IPS DF 6.9 (cell line): ENCODE measurements around the gene AFF3.
"Not testable (repeated sequence)": the region's sequence is repeated elsewhere in the genome, so short reads cannot be mapped to it uniquely, and the experiment has no call there.

Experiments
- DNase-seq: peaks from one replicate; pipeline ENCODE4 v3.0.0-alpha.2; 2013; ENCODE audit warnings: low read depth, low spot score
- H3K27ac ChIP-seq: one replicate; pipeline ENCODE4 v1.5.1; 2013; ENCODE audit warnings: low read length, control low read depth
- H3K27me3 ChIP-seq: 2 replicates; pipeline ENCODE4 v1.6.1; 2013; ENCODE audit warnings: mild to moderate bottlenecking, low read length; ENCODE audit not compliant: control insufficient read depth, insufficient read depth
- H3K36me3 ChIP-seq: 2 replicates; pipeline ENCODE4 v1.6.1; 2013; ENCODE audit warnings: low read length; ENCODE audit not compliant: control insufficient read depth, insufficient read depth
- H3K4me1 ChIP-seq: 2 replicates; pipeline ENCODE4 v1.6.1; 2013; ENCODE audit warnings: low read length; ENCODE audit not compliant: control insufficient read depth, insufficient read depth
- H3K4me3 ChIP-seq: 2 replicates; pipeline ENCODE4 v1.5.1; 2013; ENCODE audit warnings: mild to moderate bottlenecking, low read length
- H3K9me3 ChIP-seq: 2 replicates; pipeline ENCODE4 v1.6.1; 2013; ENCODE audit warnings: low read length, inconsistent platforms; ENCODE audit not compliant: control insufficient read depth, insufficient read depth
- WGBS: extraction: QIAGEN DNeasy Blood & Tissue Kit; methylation state at CpG from one replicate; pipeline ENCODE4 v1.1.7; 2013; ENCODE audit warnings: mixed read lengths, missing lambda C conversion rate; ENCODE audit not compliant: insufficient read length, insufficient coverage; 5-methylcytosine and 5-hydroxymethylcytosine counted together

Gene AFF3

GRCh38 chr2:100108648-100109020, 33.8 kb downstream of the AFF3 start:
- not testable (repeated sequence) for H3K9me3 ChIP-seq, H3K36me3 ChIP-seq, DNase-seq, H3K4me3 ChIP-seq, H3K4me1 ChIP-seq, H3K27ac ChIP-seq
- H3K27me3 ChIP-seq, result peaks cover 22% of the 10 kb centered on the region
- WGBS, result no CpG with 5 or more reads among the region's 3 CpGs

- Histone ChIP-seq H3K27me3 (peaks cover 22% of the 10 kb centered on the region), H3K4me3 (no peak overlapping the region), H3K36me3 (no peaks in the 10 kb centered on the region), H3K4me1 (peaks cover 2% of the 10 kb centered on the region), H3K9me3 (no peaks in the 10 kb centered on the region), H3K27ac (no peak overlapping the region)
- no peak for DNase-seq
- no CpG with 5 or more reads among the region's 6 CpGs for WGBS
Observed at GRCh38 chr2:100107906-100108647, 34.3 kb downstream of the AFF3 start.

- H3K36me3 ChIP-seq, result no peaks in the 10 kb centered on the region
- DNase-seq, result no peak
- H3K4me1 ChIP-seq, result peaks cover 2% of the 10 kb centered on the region
Observed at GRCh38 chr2:100107440-100107839, 35.0 kb downstream of the AFF3 start.

GRCh38 chr2:100106460-100106859, 35.9 kb downstream of the AFF3 start:
- no peak for DNase-seq
- H3K9me3 ChIP-seq, result no peaks in the 10 kb centered on the region
- WGBS, result no CpG with 5 or more reads among the region's 9 CpGs
- H3K4me3 ChIP-seq, result peak overlapping the region; percentile 21; the same call in 1 of the 2 replicates
- H3K36me3 ChIP-seq, result no peaks in the 10 kb centered on the region
- H3K27me3 ChIP-seq, result peaks cover 19% of the 10 kb centered on the region
- H3K4me1 ChIP-seq, result peaks cover 2% of the 10 kb centered on the region
- no peak overlapping the region for H3K27ac ChIP-seq

More at GRCh38 chr2:100107440-100107839, 35.0 kb downstream of the AFF3 start:
- no peak overlapping the region for H3K4me3 ChIP-seq
- H3K27ac ChIP-seq, result no peak overlapping the region
- H3K9me3 ChIP-seq, result no peaks in the 10 kb centered on the region
- peaks cover 21% of the 10 kb centered on the region for H3K27me3 ChIP-seq
- WGBS, result no CpG with 5 or more reads among the region's 1 CpG

- DNase-seq, result no peak
- H3K36me3 ChIP-seq, result no peaks in the 10 kb centered on the region
- H3K4me1 ChIP-seq, result peaks cover 2% of the 10 kb centered on the region
- peaks cover 19% of the 10 kb centered on the region for H3K27me3 ChIP-seq
- no CpG with 5 or more reads among the region's 12 CpGs for WGBS
- H3K4me3 ChIP-seq, result peak overlapping the region; percentile 68; the same call in 1 of the 2 replicates
- H3K27ac ChIP-seq, result no peak overlapping the region
- H3K9me3 ChIP-seq, result no peaks in the 10 kb centered on the region
Observed at GRCh38 chr2:100105678-100106054, 36.7 kb downstream of the AFF3 start.

GRCh38 chr2:100104718-100105677, 37.4 kb downstream of the AFF3 start:
- H3K36me3 ChIP-seq, result no peaks in the 10 kb centered on the region
- no peaks in the 10 kb centered on the region for H3K9me3 ChIP-seq
- no CpG with 5 or more reads among the region's 119 CpGs for WGBS
- peaks cover 2% of the 10 kb centered on the region for H3K4me1 ChIP-seq
- no peak for DNase-seq
- no peak overlapping the region for H3K27ac ChIP-seq
- H3K4me3 ChIP-seq, result peak overlapping the region; percentile 68; the same call in 1 of the 2 replicates
- H3K27me3 ChIP-seq, result peaks cover 17% of the 10 kb centered on the region

GRCh38 chr2:100104265-100104664, 38.1 kb downstream of the AFF3 start:
- H3K9me3 ChIP-seq, H3K4me1 ChIP-seq, DNase-seq, H3K27ac ChIP-seq, H3K36me3 ChIP-seq: not testable (repeated sequence)
- no CpG with 5 or more reads among the region's 60 CpGs for WGBS
- Histone ChIP-seq H3K4me3 (peak overlapping the region; percentile 38; the same call in 1 of the 2 replicates), H3K27me3 (peaks cover 17% of the 10 kb centered on the region)

- DNase-seq, H3K9me3 ChIP-seq, H3K4me3 ChIP-seq, H3K36me3 ChIP-seq, H3K4me1 ChIP-seq, H3K27ac ChIP-seq: not testable (repeated sequence)
- peaks cover 17% of the 10 kb centered on the region for H3K27me3 ChIP-seq
- no CpG with 5 or more reads among the region's 39 CpGs for WGBS
Observed at GRCh38 chr2:100103527-100104252, 38.7 kb downstream of the AFF3 start.

GRCh38 chr2:100102466-100103180, 39.8 kb downstream of the AFF3 start:
- H3K9me3 ChIP-seq, H3K4me3 ChIP-seq, H3K4me1 ChIP-seq, H3K36me3 ChIP-seq, DNase-seq, H3K27ac ChIP-seq: not testable (repeated sequence)
- peaks cover 16% of the 10 kb centered on the region for H3K27me3 ChIP-seq
- no CpG with 5 or more reads among the region's 8 CpGs for WGBS
